NCI-H146 treated with DMSO at 0.1 percent for 48 hours (cell line): ENCODE measurements around the gene PRDX5.

Source experiments
- DNase-seq: peaks from one replicate; lab custom pipeline; 2025; ENCODE audit not compliant: unreplicated experiment; lab: John Stamatoyannopoulos, UW

The PRDX5 gene

DNA sequence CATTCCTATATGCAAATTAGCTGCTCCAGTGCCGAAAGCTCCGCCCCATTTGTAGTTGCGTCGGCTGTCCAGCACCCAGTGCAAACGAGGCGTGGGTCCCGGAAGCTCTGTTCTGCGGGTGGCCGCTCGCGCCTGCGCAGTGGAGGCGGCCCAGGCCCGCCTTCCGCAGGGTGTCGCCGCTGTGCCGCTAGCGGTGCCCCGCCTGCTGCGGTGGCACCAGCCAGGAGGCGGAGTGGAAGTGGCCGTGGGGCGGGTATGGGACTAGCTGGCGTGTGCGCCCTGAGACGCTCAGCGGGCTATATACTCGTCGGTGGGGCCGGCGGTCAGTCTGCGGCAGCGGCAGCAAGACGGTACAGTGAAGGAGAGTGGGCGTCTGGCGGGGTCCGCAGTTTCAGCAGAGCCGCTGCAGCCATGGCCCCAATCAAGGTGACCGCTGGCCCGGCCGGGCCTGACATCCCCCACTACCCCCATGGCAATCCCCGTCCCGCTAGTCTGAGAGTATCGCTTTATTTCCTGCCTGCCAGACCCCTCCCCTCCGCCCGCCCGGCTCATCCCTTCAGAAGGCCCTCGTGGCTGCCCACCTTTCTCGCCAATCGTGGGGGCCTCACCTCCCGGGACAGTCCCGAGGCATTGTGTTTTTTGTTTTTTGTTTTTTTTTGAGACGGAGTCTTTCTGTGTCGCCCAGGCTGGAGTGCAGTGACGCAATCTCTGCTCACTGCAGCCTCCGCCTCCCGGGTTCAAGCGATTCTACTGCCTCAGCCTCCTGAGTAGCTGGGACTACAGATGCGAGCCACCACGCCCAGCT, at the start of gene PRDX5:
TSS of gene PRDX5 (plus strand) at position 161 of the 805 bp plus-strand sequence. CDS start at position 256, 95 bp downstream.
- DNase-seq: peak; percentile 90

DNA sequence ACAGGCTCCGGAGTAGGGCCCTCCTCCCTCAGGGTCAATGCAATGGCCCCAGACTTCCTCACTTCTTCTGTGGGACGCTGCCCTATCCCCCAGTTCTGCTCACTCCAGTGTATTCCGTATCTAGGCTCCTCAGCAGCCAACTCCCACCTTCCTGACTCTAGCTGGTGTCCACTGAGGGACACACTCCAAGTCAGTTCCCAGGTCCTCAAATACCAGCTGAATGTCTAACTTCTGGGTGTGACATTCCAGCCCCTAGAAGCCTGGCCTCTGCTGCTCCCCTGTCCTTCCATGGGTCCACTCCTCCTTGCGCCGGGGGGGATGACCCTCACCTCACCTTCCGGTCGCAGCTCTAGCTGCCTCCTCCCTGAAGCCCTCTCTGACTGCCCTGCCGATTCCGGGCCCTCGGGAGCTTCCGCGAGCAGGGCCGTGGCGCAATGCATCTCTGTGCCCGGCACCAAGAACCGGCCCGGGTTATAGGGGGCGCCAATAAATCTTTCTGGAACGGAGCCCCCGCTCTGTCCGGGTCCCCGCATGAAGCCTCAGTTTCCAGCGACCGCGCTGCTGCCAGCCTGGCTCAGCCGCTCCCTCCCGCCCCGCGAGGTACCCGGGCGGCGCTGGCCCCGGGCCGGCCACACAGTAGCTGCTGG, 48.9 kb upstream of the PRDX5 start:
- no peak for DNase-seq

DNA sequence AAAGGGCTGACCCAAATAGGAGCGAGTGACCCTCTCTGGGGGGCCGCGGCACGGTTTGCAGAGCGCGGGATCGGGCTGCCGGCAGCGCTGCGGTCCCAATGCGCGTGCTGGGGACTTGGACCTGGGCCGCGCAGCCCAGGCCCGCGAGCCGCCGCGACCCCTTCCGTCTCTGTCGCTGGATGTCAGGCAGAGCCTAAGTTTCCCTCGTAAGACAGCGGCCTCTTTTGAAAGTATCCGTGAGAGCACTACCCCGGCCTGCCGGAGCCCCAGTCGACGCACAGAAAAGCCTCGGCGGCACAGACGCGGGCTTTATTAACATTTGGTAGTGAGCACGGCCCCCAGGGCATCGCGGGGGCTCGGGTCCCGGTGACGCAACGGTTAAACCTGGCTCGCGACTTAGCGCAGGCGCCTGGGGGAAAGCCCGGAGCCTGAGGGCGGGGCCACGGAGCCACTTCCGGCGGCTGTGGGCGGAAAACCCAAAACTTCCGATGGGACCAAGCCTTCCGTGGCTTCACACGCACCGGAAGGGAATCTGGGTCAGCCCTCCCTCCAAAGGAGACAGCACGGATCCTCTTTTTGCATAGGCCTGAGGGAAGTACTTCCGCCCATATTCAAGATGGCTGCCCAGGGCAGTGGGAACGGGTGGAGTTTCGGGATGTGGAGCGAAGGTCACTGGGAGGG, 48.2 kb upstream of the PRDX5 start:
- DNase-seq: peak; percentile 96

DNA sequence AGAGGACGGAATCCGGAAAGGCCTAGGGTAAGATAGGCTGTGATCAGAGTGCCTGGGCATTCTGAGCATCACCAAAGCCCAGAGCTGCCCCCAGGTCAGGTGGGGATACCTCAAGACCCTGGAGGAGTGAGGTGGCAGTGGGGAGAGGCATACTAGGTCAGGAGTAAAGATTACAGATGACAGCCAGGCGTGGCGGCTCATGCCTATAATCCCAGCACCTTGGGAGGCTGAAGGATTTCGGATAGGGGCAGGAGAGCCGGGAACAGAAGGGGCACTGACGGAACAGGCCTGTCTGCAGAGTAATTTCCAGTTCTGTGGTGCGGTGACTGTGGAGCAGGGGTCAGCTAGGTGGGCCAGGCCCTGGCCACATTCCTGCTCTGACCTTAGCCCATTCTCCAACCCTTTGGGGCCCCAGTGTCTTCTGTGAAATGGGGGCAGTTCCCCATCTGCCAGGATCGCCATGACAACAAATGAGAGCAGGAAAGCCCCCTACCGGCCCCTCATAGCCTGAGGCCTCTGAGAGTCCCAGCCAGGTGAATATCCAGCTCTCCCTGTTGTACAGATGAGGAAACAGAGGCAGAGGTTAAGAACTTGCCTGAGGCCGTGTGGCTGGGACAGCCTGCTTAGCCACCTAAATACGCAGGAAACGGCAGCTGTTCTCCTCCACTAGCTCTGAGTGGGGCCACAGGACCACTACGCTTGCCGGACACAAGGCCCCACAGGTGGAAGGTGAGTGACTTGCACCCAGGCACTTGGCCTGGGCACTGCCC, 42.7 kb upstream of the PRDX5 start:
- no peak for DNase-seq

DNA sequence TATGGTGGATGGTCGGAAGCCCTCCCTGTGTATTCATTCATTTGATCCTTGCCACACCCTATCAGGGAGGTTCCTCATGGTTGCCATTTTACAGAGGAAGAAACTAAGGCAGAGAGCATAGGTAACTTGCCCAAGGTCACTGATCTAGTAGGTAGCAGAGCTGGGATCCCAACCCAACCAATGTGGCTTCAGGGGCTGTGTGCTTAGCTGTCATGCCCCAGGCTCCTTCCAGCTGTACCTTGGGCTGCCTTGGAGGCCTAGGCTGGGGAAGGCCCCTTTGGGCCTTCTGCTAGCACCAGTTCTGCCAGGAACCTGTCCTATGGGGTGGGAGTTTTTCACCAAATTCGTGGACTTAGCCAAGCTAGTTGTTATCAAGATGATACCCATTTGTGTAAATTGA, 42.1 kb upstream of the PRDX5 start:
- no peak for DNase-seq

DNA sequence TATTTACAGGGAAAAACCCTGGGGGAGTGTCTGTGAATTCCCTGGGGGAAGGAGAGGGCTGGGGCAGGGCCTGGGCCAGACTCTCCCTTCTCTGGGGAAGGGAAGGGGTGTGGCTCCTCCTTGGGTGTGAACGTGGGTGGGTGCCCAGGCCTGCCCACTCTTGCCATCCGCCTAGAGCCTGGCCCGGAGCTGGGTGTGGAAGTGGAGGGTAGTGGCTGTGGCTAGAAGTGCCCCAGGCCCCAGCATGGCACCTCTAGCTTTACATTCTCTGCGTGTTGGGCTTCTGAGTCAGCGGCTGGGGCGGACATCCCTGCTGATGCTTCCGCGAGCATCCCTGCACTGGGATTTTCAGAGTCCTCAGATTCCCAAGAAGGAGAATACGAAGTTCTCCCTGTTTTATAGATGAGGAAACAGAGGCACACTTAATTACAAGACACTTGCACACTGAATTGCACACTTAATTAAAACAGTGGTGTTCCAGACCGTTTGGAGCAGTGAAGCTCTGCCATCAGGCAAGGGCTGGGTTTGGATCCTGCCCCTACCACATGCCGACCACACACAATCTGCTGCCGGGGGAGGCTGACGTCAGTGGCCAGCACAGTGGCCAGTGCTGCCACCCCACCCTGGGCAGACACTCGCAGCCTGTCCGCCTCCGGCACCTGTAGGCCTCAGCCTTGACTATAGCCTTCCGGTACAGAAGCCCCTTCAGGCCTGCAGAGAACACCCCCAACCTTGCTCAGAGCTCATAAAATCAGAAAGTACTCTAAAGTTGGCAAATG, 41.1 kb upstream of the PRDX5 start:
- DNase-seq: no peak

DNA sequence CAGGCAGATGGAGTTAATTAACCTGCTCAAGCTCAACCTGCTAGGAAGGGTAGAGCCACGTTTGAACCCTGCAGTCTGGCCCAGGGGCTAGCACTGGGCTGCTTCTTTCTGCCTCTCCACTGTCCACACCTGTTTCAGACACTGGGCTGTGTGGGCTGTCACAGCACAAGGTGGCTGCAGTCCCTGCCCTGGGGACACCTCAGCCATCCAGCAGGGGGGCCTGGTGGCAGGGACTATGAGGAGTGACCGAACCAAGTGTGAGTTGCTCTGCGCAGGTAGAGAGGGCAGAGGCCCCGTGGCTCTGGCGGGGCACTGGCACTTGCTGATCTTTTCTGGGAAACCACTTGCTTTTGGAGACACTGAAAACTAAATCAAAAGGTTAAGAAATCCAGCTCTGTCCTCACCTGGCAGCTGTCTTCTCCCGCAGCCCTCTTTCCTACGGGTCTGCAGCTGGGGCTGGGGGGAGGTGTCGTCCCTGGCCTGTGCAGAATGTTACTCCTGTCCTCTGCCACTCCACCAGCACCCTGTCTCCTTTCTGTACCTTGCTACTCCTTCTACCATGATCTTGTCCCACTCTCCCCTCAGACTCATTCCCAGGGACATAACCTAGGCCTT, 39.2 kb upstream of the PRDX5 start:
- no peak for DNase-seq

DNA sequence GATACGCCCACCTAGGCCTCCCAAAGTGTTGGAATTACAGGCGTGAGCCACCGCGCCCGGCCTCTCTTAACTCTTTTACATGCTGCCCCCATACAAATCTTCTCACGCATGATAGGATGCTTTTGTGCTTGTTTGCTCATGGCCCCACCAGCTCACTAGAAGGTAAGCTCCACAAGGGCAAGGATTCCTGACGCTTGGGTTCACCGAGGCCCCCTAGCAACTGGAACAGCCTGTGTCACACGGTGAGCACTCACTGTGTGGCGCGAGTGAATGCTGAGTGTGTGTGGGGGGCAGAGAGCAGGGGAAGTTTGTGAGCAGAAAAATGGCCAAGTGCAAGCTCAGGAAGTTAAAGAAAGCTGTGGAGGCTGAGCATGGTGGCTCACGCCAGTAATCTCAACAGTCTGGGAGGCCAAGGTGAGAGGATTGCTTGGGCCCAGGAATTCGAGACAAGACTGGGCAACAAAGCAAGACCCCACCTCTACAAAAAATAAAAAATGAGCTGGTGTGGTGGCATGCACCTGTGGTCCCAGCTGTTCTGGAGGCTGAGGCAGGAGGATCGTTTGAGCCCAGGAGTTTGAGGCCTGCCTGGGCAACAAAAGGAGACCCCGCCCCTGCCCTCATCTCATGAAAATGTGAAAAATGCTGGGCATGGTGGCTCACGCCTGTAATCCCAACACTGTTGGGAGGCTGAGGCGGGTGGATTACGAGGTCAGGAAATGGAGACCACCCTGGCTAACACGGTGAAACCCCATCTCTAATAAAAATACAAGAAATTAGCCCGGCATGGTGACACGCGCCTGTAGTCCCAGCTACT, 35.8 kb upstream of the PRDX5 start:
- no peak for DNase-seq

DNA sequence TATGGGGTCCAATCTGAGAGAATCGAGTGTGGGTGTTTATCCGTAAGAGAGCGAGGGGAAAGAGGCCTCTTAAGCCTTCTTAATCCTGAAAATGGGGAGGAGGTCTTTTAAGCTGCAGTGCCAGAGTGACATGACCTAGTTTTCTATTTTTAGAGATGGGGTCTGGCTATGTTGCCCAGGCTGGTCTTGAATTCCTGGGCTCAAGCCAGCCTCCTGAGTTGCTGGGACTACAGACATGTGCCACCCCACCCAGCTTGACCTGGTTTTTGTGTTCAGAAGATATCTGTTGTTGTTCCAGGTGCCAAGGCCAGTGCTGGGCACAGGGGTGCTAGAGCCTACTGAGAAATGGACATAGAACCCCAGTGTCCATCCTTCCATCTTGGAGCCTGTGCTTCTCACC, 34.8 kb upstream of the PRDX5 start:
- no peak for DNase-seq

DNA sequence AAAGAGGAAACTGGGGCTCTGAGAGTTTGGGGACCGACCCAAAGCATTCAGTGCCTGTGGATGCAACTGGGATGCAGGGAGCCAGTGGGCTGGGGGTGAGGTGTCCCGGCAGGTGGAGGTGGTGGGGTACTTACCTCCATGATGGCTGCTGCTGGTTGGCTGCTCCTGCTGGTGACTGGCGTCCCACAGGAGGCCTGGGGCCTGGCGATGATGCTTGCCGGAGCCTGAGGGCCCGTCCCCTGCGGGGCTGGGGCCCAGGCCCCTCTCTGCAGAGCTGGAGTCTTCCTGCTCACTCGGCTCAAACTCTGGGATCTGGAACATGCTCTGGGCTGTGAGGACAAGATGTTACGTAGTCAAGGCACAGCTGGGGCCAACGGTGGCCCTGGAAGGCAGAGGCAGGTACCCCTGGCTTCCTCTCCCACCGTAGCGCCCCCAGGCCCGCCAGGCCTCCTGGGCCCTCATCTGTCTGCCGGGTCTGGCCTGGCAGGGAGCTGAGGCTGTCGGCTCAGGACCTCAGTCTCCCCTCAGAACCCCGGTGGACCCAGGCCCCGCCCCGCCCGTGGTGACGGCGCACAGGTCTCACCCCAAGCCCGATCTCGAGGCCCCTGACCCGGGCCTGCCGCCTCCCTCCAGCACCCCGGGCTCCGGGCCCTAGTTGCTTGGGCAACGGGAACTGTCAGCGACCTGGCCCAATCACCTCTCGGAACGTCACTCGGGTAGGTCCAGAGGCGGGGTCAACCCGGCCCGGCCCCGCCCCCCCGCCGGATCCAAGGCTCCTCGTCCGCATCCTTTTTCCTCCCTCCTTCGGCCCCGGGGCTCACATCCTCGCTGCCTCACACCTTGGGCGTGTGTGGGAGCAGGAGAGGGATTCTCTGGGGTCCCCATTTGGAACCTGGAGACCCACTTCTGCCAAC, 33.6 kb upstream of the PRDX5 start, which contains the start of gene BAD:
TSS of gene BAD (minus strand) at position 618 of the 914 bp plus-strand sequence. CDS start at position 321, 297 bp downstream.
- DNase-seq: peak; percentile 88

DNA sequence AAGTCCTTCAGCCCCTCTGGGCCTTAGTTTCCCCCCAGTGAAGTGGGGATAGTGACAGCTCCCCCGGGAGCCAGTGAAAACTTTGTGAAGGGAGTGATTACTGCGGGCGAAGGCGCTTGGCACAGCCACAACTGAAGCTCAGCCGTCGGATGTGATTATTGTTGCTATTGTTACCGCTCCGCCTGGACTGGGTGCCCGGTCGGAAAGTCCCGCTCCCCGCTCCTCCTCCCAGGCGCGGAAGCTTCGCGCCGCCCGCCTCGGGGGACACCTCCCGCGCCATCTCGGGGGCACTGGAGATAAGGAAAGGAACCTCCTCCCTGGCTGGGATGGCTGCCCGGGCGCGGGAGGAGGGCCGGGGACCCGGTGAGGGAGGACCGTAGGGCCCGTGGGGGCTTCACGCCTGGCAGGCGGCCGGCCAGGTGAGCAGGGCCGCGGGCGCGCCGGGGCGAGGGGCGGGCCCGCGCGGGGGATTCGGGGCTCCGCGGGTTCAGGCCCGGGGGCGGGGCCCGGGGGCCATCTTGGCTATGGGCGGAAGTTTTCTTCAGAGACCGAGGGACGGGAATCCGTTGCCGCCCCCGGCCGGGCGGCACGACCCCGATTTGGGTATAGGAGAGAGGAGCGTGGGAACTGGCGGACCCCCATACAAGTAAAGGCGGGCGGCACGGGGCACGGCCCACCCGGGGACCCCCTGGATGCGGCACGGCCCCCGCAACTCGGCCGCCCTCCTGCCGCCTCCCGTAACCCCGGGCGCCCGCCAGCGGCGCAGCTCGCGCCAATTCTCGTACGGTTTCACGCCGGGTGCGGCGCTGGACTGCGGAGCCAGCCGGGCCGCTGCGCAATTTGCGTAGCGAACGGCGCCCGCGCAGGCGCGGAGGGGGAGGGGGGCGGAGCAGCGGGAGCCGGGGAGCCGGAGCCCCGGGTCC, 32.7 kb upstream of the PRDX5 start, which contains the start of gene GPR137:
TSS of gene GPR137 (plus strand) at position 887 of the 923 bp plus-strand sequence. CDS start 677 bp downstream, outside the sequence.
- DNase-seq: peak; percentile 47

DNA sequence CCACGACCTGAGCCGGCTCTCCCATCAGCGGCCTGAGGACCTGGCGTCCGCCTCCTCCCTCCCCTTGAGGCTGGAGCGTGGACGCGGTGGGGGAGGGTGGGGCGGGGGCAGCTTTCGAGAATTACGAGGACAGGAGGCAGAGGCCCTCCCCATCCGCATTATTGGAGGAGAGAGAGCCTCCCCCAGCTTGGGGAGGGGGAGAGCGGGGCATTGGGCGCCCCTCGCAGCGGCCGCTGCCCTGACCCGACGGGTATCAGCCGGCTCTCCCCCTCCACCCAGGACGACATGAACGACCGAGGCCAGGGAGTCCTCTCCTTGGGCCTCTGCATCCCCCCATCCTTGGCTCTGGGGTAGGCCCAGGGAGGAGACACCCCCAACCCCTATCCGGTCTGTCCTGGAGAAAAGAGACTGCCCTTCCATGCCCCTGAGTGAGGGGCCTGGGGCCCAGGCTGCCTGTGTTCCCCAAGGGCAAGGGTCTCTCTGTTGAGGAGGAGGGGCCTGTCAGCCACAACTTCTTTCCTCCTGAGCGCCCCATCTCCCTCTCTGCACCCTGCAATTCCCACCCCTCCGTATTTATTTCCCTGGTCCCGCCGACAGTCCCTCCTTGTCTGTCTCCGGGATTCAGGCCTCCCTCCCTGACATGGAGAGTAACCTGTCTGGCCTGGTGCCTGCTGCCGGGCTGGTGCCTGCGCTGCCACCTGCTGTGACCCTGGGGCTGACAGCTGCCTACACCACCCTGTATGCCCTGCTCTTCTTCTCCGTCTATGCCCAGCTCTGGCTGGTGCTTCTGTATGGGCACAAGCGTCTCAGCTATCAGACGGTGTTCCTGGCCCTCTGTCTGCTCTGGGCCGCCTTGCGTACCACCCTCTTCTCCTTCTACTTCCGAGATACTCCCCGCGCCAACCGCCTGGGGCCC, 31.8 kb upstream of the PRDX5 start:
- peak; percentile 31 for DNase-seq

DNA sequence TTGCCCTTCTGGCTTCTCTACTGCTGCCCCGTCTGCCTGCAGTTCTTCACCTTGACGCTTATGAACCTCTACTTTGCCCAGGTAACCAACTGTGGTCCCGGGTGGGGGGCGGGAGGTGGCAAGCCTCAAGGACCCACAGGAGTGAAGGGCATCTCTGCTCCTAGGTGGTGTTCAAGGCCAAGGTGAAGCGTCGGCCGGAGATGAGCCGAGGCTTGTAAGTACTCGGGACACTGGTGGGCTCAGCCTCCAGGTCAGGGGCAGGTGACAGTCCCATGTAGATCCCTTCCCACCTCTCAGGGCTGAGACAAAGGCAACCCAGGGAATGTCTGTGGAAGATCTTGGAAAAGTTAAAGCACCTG, 31.1 kb upstream of the PRDX5 start:
- no peak for DNase-seq

DNA sequence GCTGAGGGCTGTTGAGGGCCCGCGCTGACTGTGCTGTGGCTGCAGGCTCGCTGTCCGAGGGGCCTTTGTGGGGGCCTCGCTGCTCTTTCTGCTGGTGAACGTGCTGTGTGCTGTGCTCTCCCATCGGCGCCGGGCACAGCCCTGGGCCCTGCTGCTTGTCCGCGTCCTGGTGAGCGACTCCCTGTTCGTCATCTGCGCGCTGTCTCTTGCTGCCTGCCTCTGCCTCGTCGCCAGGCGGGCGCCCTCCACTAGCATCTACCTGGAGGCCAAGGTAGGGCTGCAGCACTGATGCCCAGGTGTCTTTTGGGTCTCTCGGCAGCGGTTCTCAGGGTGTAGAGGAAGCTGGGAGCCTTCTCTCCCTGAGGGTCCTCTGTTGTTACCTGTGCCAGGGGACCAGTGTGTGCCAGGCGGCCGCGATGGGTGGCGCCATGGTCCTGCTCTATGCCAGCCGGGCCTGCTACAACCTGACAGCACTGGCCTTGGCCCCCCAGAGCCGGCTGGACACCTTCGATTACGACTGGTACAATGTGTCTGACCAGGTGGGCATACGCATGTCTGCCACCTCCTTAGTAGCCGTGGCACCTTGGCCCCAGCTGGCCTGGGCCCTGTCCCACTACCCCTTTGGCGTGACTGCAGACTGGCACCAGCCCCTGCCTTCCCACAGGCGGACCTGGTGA, 30.1 kb upstream of the PRDX5 start:
- no peak for DNase-seq

DNA sequence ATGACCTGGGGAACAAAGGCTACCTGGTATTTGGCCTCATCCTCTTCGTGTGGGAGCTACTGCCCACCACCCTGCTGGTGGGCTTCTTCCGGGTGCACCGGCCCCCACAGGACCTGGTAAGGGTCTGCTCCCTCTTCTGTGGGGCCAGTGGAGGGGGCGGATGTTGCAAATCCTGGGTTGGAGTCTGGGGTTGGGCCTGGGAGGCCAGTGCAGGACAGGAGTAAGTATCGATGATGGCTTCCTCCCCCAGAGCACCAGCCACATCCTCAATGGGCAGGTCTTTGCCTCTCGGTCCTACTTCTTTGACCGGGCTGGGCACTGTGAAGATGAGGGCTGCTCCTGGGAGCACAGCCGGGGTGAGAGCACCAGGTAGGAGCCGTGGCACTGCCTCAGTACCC, 29.6 kb upstream of the PRDX5 start:
- no peak for DNase-seq
